Activated naive CD4-positive, alpha-beta T cell treated with anti-CD3 and anti-CD28 coated beads, Interleukin-2, amount 50 U/mL, for 72 hours (primary cell): ENCODE measurements around the gene NOL4L. TPM values are rescaled to one million over a fixed set of nuclear protein-coding genes. Genes with fewer than 3 reads are reported as not detected.

Source experiments
- ATAC-seq, 2 donors: fragments of 150-1000 bp; cut with Tn5 transposase; 2 replicates each; pipeline ENCODE4 v1.10.0; 2021; ENCODE audit warnings: mild to moderate bottlenecking in 2 of 2, moderate library complexity in 2 of 2
- DNase-seq, 2 donors: peaks; one replicate each; pipeline ENCODE4 v3.0.0; 2021 to 2022; ENCODE audit warnings: low spot score in 2 of 2
- H3K27ac Mint-ChIP-seq, 2 donors: one replicate each; pipeline ENCODE4 v1.8.0; 2022; ENCODE audit warnings: mild to moderate bottlenecking in 2 of 2, mixed read lengths in 2 of 2
- H3K36me3 Mint-ChIP-seq, 2 donors: one replicate each; pipeline ENCODE4 v1.8.0; 2022; ENCODE audit warnings: mixed read lengths in 2 of 2
- H3K9me3 Mint-ChIP-seq, 2 donors: one replicate each; pipeline ENCODE4 v1.8.0; 2022; ENCODE audit warnings: mixed read lengths in 2 of 2
- total RNA-seq, 2 donors: library from RNA; stranded (reverse); gene quantifications; one replicate each; pipeline ENCODE4 v1.2.3, GENCODE V29; 2022

NOL4L gene
- total RNA-seq, 2 donors from 2014 or later: 21.2 to 30.7 TPM

GRCh38 chr20:32532246-32532645 lies 52.9 kb downstream of the NOL4L start:
- Mint-ChIP-seq H3K9me3 (no peaks in the 10 kb centered on the region), H3K27ac (no peak overlapping the region), H3K36me3 (peaks cover 0 to 4% of the 10 kb centered on the region in 2 donors)
- no peak for DNase-seq
- ATAC-seq: no peak

GRCh38 chr20:32528905-32529670 lies 56.0 kb downstream of the NOL4L start:
- H3K36me3 Mint-ChIP-seq: peaks cover 0 to 14% of the 10 kb centered on the region in 2 donors
- ATAC-seq: peak in 1 of 2 donors; percentile 35
- no peaks in the 10 kb centered on the region for H3K9me3 Mint-ChIP-seq
- H3K27ac Mint-ChIP-seq: peak overlapping the region; percentile 83 to 92
- no peak for DNase-seq

- Mint-ChIP-seq H3K9me3 (no peaks in the 10 kb centered on the region), H3K27ac (peak overlapping the region; percentile 83 to 92), H3K36me3 (peaks cover 0 to 14% of the 10 kb centered on the region in 2 donors)
- DNase-seq: no peak
- ATAC-seq: peak; percentile 31 to 56
Measured at GRCh38 chr20:32528171-32528891, 56.8 kb downstream of the NOL4L start.

- ATAC-seq: no peak
- Mint-ChIP-seq H3K36me3 (peaks cover 0 to 14% of the 10 kb centered on the region in 2 donors), H3K9me3 (no peaks in the 10 kb centered on the region), H3K27ac (peak overlapping the region; percentile 83 to 94)
- no peak for DNase-seq
Measured at GRCh38 chr20:32527447-32528055, 57.6 kb downstream of the NOL4L start.

GRCh38 chr20:32527052-32527446 lies 58.1 kb downstream of the NOL4L start:
- DNase-seq (no peak), ATAC-seq (peak in 1 of 2 donors; percentile 48)
- Mint-ChIP-seq H3K9me3 (no peaks in the 10 kb centered on the region), H3K36me3 (peaks cover 0 to 14% of the 10 kb centered on the region in 2 donors), H3K27ac (peak overlapping the region; percentile 83 to 94)

- peaks cover 0 to 14% of the 10 kb centered on the region in 2 donors for H3K36me3 Mint-ChIP-seq
- ATAC-seq: no peak
- H3K9me3 Mint-ChIP-seq: no peaks in the 10 kb centered on the region
- no peak for DNase-seq
- H3K27ac Mint-ChIP-seq: peak overlapping the region; percentile 48 to 92
Measured at GRCh38 chr20:32526541-32526940, 58.6 kb downstream of the NOL4L start.

- peaks cover 0 to 14% of the 10 kb centered on the region in 2 donors for H3K36me3 Mint-ChIP-seq
- H3K9me3 Mint-ChIP-seq: no peaks in the 10 kb centered on the region
- ATAC-seq: no peak
- H3K27ac Mint-ChIP-seq: peak overlapping the region; percentile 48 to 92
- DNase-seq: no peak
Measured at GRCh38 chr20:32526125-32526524, 59.0 kb downstream of the NOL4L start.

- no peaks in the 10 kb centered on the region for H3K9me3 Mint-ChIP-seq
- H3K27ac Mint-ChIP-seq: no peak overlapping the region
- ATAC-seq: no peak
- no peak for DNase-seq
- H3K36me3 Mint-ChIP-seq: peaks cover 0 to 14% of the 10 kb centered on the region in 2 donors
Measured at GRCh38 chr20:32524829-32525501, 60.2 kb downstream of the NOL4L start.

- ATAC-seq (no peak), DNase-seq (no peak)
- Mint-ChIP-seq H3K36me3 (peaks cover 0 to 14% of the 10 kb centered on the region in 2 donors), H3K9me3 (no peaks in the 10 kb centered on the region), H3K27ac (peak overlapping the region in 1 of 2 donors; percentile 28)
Measured at GRCh38 chr20:32523613-32524213, 61.4 kb downstream of the NOL4L start.

- peaks cover 0 to 14% of the 10 kb centered on the region in 2 donors for H3K36me3 Mint-ChIP-seq
- DNase-seq (no peak), ATAC-seq (peak; percentile 36 to 76)
- peak overlapping the region in 1 of 2 donors; percentile 28 for H3K27ac Mint-ChIP-seq
- no peaks in the 10 kb centered on the region for H3K9me3 Mint-ChIP-seq
Measured at GRCh38 chr20:32522776-32523612, 62.1 kb downstream of the NOL4L start.

- no peak overlapping the region for H3K27ac Mint-ChIP-seq
- DNase-seq: no peak
- H3K36me3 Mint-ChIP-seq: peaks cover 0 to 14% of the 10 kb centered on the region in 2 donors
- no peaks in the 10 kb centered on the region for H3K9me3 Mint-ChIP-seq
- ATAC-seq: peak in 1 of 2 donors; percentile 12
Measured at GRCh38 chr20:32522526-32522775, 62.7 kb downstream of the NOL4L start.

GRCh38 chr20:32521780-32522525 lies 63.2 kb downstream of the NOL4L start:
- peak in 1 of 2 donors; percentile 75 for DNase-seq
- H3K9me3 Mint-ChIP-seq: no peaks in the 10 kb centered on the region

GRCh38 chr20:32520927-32521203 lies 64.3 kb downstream of the NOL4L start:
- H3K27ac Mint-ChIP-seq: no peak overlapping the region
- no peaks in the 10 kb centered on the region for H3K9me3 Mint-ChIP-seq
- DNase-seq (no peak), ATAC-seq (no peak)
- H3K36me3 Mint-ChIP-seq: peaks cover 0 to 5% of the 10 kb centered on the region in 2 donors

More at GRCh38 chr20:32521780-32522525, 63.2 kb downstream of the NOL4L start:
- peaks cover 0 to 11% of the 10 kb centered on the region in 2 donors for H3K36me3 Mint-ChIP-seq
- no peak overlapping the region for H3K27ac Mint-ChIP-seq
- peak; percentile 60 to 81 for ATAC-seq

- no peak overlapping the region for H3K27ac Mint-ChIP-seq
- H3K9me3 Mint-ChIP-seq: no peaks in the 10 kb centered on the region
- ATAC-seq: no peak
- DNase-seq: no peak
- peaks cover 0 to 13% of the 10 kb centered on the region in 2 donors for H3K36me3 Mint-ChIP-seq
Measured at GRCh38 chr20:32519381-32519730, 65.8 kb downstream of the NOL4L start.

GRCh38 chr20:32518593-32519380 lies 66.3 kb downstream of the NOL4L start:
- H3K36me3 Mint-ChIP-seq: peaks cover 0 to 13% of the 10 kb centered on the region in 2 donors
- H3K27ac Mint-ChIP-seq: peak overlapping the region in 1 of 2 donors; percentile 63
- no peaks in the 10 kb centered on the region for H3K9me3 Mint-ChIP-seq
- no peak for ATAC-seq
- no peak for DNase-seq
